K562 (cell line): ENCODE measurements around the gene SPDYE1.

Experiments
- CCAR2 ChIP-seq: fragments of 200-400 bp; formaldehyde crosslinking; IDR thresholded peaks from 2 replicates; pipeline ENCODE4 v1.6.1; 2017; ENCODE audit warnings: mild to moderate bottlenecking, low read depth, low read length
- CEBPB ChIP-seq: fragments of 450-650 bp; IDR thresholded peaks from 2 replicates; pipeline ENCODE4 v1.6.1; 2016; ENCODE audit warnings: missing genetic modification characterization, missing compliant biosample characterization
- CTCF ChIP-seq, 3 experiments: IDR thresholded peaks in 2 of 3; conservative IDR thresholded peaks in 1 of 3; 2 replicates each; pipeline ENCODE4 v1.5.1; 2011 to 2012; ENCODE audit warnings: low read length in 3 of 3, mild to moderate bottlenecking in 3 of 3, control low read depth in 2 of 3, improper control_type of control experiment in 1 of 3, inconsistent platforms in 1 of 3, low read depth in 1 of 3, mixed read lengths in 1 of 3, moderate library complexity in 1 of 3; ENCODE audit not compliant: insufficient read depth in 2 of 3
- EZH2 ChIP-seq: IDR thresholded peaks from 2 replicates; pipeline ENCODE4 v1.6.1; 2012; ENCODE audit warnings: low read depth, mild to moderate bottlenecking, inconsistent platforms, low read length, borderline replicate concordance
- HMG20A ChIP-seq: fragments of 450-650 bp; formaldehyde crosslinking; conservative IDR thresholded peaks from 2 replicates; pipeline ENCODE4 v1.4.0; 2020; ENCODE audit warnings: mild to moderate bottlenecking, mixed read lengths
- KLF13 ChIP-seq: fragments of 450-650 bp; IDR thresholded peaks from 2 replicates; pipeline ENCODE4 v1.6.1; 2016; ENCODE audit warnings: missing genetic modification characterization, low read depth, mild to moderate bottlenecking, missing compliant biosample characterization, moderate library complexity, borderline replicate concordance
- MEF2D ChIP-seq: conservative IDR thresholded peaks from 2 replicates; pipeline ENCODE4 v1.6.1; 2016; ENCODE audit warnings: low read depth, missing genetic modification characterization, missing compliant biosample characterization
- PATZ1 ChIP-seq: fragments of 250-450 bp; sonication (Bioruptor Pico); IDR thresholded peaks from 2 replicates; pipeline ENCODE4 v1.5.0; 2020; ENCODE audit warnings: mild to moderate bottlenecking, borderline replicate concordance
- RBM39 ChIP-seq: fragments of 200-400 bp; formaldehyde crosslinking; optimal IDR thresholded peaks from 2 replicates; pipeline ENCODE3; 2018; ENCODE audit warnings: low read depth, low read length
- RREB1 ChIP-seq: fragments of 250-450 bp; sonication (Bioruptor Pico); IDR thresholded peaks from 2 replicates; pipeline ENCODE4 v1.4.0; 2020
- TSC22D4 ChIP-seq: fragments of 450-650 bp; IDR thresholded peaks from 2 replicates; pipeline ENCODE4 v1.6.1; 2016; ENCODE audit warnings: missing genetic modification characterization, missing biosample characterization, control low read depth
- XRCC4 ChIP-seq: IDR thresholded peaks from one replicate; pipeline ENCODE4 v1.6.1; 2011; ENCODE audit not compliant: insufficient read depth, insufficient read length; ENCODE audit errors: extremely low read depth
- ZBTB1 ChIP-seq: sonication (generic); formaldehyde crosslinking; IDR thresholded peaks from 2 replicates; pipeline ENCODE4 v1.8.1; 2023; ENCODE audit warnings: missing genetic modification reagents, low read depth, mild to moderate bottlenecking, borderline replicate concordance
- ZNF133 ChIP-seq: fragments of 250-450 bp; sonication (Bioruptor Pico); IDR thresholded peaks from 2 replicates; pipeline ENCODE4 v1.4.0; 2020; ENCODE audit warnings: mild to moderate bottlenecking

- TF ChIP-seq XRCC4 (no peak), KLF13 (tag) (no peak), ZBTB1 (CRISPR knock-in tag) (no peak), MEF2D (tag) (no peak), CTCF (IDR thresholded peaks at IDR 0.05 in 2 of 3, conservative IDR thresholded peaks at IDR 0.05 in 1 of 3; ENCODE audit: insufficient read depth in 2 of 3, low read depth in 1 of 3, low read length in 3 of 3) (no peak), CCAR2 (no peak), EZH2 (no peak), TSC22D4 (tag) (no peak), RREB1 (CRISPR knock-in tag) (no peak), CEBPB (tag) (no peak), ZNF133 (no peak), HMG20A (CRISPR knock-in tag) (no peak), PATZ1 (no peak), RBM39 (no peak)
Observed at GRCh38 chr7:44042221-44042620, 44.5 kb downstream of the SPDYE1 start.
